ENCODE measurements around the gene STX19. TPM values are rescaled to one million over a fixed set of nuclear protein-coding genes. Genes with fewer than 3 reads are reported as not detected.

The STX19 gene
- total RNA-seq, 1 experiment from 2014 or later: not detected

GRCh38 chr3:94061297-94061696, 32.9 kb upstream of the STX19 start:
- H3K27ac ChIP-seq (ENCODE audit: low read length): no peak overlapping the region
- H4K20me1 ChIP-seq (ENCODE audit: low read length): no peaks in the 10 kb centered on the region
- intact Hi-C loops (cut with micrococcal nuclease): no loop called here
- ATAC-seq (no peak), DNase-seq (no peak)
- peaks cover 23% of the 10 kb centered on the region for H3K79me2 ChIP-seq (ENCODE audit: low read length)
- no peaks in the 10 kb centered on the region for H3K36me3 ChIP-seq (ENCODE audit: low read depth, low read length)
- no peak overlapping the region for H2AFZ ChIP-seq (ENCODE audit: low read length)
- no peaks in the 10 kb centered on the region for H3F3A ChIP-seq (ENCODE audit: low read length, unreplicated experiment)
- no peak for TF ChIP-seq EZH2phosphoT487 (IDR thresholded peaks at IDR 0.05; ENCODE audit: borderline replicate concordance, low read length)
- TF ChIP-seq EZH2 (IDR thresholded peaks at IDR 0.05; ENCODE audit: low read length, unreplicated experiment): no peak
- TF ChIP-seq, protein P1, sequence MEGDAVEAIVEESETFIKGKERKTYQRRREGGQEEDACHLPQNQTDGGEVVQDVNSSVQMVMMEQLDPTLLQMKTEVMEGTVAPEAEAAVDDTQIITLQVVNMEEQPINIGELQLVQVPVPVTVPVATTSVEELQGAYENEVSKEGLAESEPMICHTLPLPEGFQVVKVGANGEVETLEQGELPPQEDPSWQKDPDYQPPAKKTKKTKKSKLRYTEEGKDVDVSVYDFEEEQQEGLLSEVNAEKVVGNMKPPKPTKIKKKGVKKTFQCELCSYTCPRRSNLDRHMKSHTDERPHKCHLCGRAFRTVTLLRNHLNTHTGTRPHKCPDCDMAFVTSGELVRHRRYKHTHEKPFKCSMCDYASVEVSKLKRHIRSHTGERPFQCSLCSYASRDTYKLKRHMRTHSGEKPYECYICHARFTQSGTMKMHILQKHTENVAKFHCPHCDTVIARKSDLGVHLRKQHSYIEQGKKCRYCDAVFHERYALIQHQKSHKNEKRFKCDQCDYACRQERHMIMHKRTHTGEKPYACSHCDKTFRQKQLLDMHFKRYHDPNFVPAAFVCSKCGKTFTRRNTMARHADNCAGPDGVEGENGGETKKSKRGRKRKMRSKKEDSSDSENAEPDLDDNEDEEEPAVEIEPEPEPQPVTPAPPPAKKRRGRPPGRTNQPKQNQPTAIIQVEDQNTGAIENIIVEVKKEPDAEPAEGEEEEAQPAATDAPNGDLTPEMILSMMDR (conservative IDR thresholded peaks at IDR 0.05; ENCODE audit: low read depth, low read length): no peak
- no peak overlapping the region for H3K9ac ChIP-seq (ENCODE audit: low read length)
- no peaks in the 10 kb centered on the region for H3K27me3 ChIP-seq (ENCODE audit: low read length)
- POLR2A ChIA-PET (ENCODE audit: unreplicated experiment): no interaction called here
- no peak overlapping the region for H3K4me2 ChIP-seq (ENCODE audit: low read length)
- CTCF ChIA-PET: no interaction called here
- no TSS peak for BruUV-seq (replicated peaks)
- no peaks in the 10 kb centered on the region for H3K9me2 ChIP-seq (replicated peaks; ENCODE audit: low read length)
- H3K4me1 ChIP-seq (ENCODE audit: insufficient read depth, low read length): peaks cover 18% of the 10 kb centered on the region
- H3K4me3 ChIP-seq (ENCODE audit: low read length): no peak overlapping the region
- H3K9me3 ChIP-seq (ENCODE audit: low read length): no peaks in the 10 kb centered on the region

- ChIA-PET CTCF (interaction anchor here (0.6 to 0.9 kb wide), 2 partner anchors 18 to 58 kb away, joined by 3 read pairs; no protein-coding TSS in a partner anchor), POLR2A (ENCODE audit: unreplicated experiment) (no interaction called here)
- DNase-seq (no peak), ATAC-seq (no peak)
- intact Hi-C loops (cut with micrococcal nuclease): no loop called here
- Histone ChIP-seq H2AFZ (ENCODE audit: low read length) (no peak overlapping the region), H3K4me3 (ENCODE audit: low read length) (no peak overlapping the region), H3K36me3 (ENCODE audit: low read depth, low read length) (no peaks in the 10 kb centered on the region; the same call in 1 of the 2 replicates), H4K20me1 (ENCODE audit: low read length) (no peaks in the 10 kb centered on the region), H3F3A (ENCODE audit: low read length, unreplicated experiment) (no peaks in the 10 kb centered on the region), H3K9ac (ENCODE audit: low read length) (no peak overlapping the region), H3K4me2 (ENCODE audit: low read length) (no peak overlapping the region), H3K27me3 (ENCODE audit: low read length) (no peaks in the 10 kb centered on the region), H3K79me2 (ENCODE audit: low read length) (no peaks in the 10 kb centered on the region), H3K27ac (ENCODE audit: low read length) (no peak overlapping the region), H3K9me3 (ENCODE audit: low read length) (no peaks in the 10 kb centered on the region), H3K4me1 (ENCODE audit: insufficient read depth, low read length) (no peaks in the 10 kb centered on the region), H3K9me2 (replicated peaks; ENCODE audit: low read length) (no peaks in the 10 kb centered on the region)
- no TSS peak for BruUV-seq (replicated peaks)
- TF ChIP-seq EZH2phosphoT487 (IDR thresholded peaks at IDR 0.05; ENCODE audit: borderline replicate concordance, low read length) (no peak), EZH2 (IDR thresholded peaks at IDR 0.05; ENCODE audit: low read length, unreplicated experiment) (no peak)
- TF ChIP-seq, protein P1 (conservative IDR thresholded peaks at IDR 0.05; ENCODE audit: low read depth, low read length): no peak
These were observed 22.1 kb upstream of the STX19 start for GRCh38 chr3:94050546-94050945.

GRCh38 chr3:94049267-94049666, 20.9 kb upstream of the STX19 start:
- Histone ChIP-seq H3K9me2 (replicated peaks; ENCODE audit: low read length) (no peaks in the 10 kb centered on the region), H3K27me3 (ENCODE audit: low read length) (no peaks in the 10 kb centered on the region), H4K20me1 (ENCODE audit: low read length) (no peaks in the 10 kb centered on the region), H3K9ac (ENCODE audit: low read length) (no peak overlapping the region), H3F3A (ENCODE audit: low read length, unreplicated experiment) (no peaks in the 10 kb centered on the region), H2AFZ (ENCODE audit: low read length) (no peak overlapping the region), H3K9me3 (ENCODE audit: low read length) (no peaks in the 10 kb centered on the region), H3K36me3 (ENCODE audit: low read depth, low read length) (no peaks in the 10 kb centered on the region), H3K27ac (ENCODE audit: low read length) (no peak overlapping the region), H3K4me2 (ENCODE audit: low read length) (no peak overlapping the region), H3K4me1 (ENCODE audit: insufficient read depth, low read length) (no peaks in the 10 kb centered on the region), H3K4me3 (ENCODE audit: low read length) (no peak overlapping the region), H3K79me2 (ENCODE audit: low read length) (no peaks in the 10 kb centered on the region)
- BruUV-seq (replicated peaks): no TSS peak
- TF ChIP-seq, protein P1 (conservative IDR thresholded peaks at IDR 0.05; ENCODE audit: low read depth, low read length): no peak
- DNase-seq: no peak
- intact Hi-C loops (cut with micrococcal nuclease): no loop called here
- POLR2A ChIA-PET (ENCODE audit: unreplicated experiment): no interaction called here
- no peak for ATAC-seq
- CTCF ChIA-PET: no interaction called here
